Posterior cingulate gyrus (tissue), 11 donors: ENCODE results near the gene TBR1.
A peak's percentile ranks its signal among the peaks of the same experiment; 100 is the strongest.

ENCODE experiments used
- DNase-seq, 10 donors: peaks; one replicate each; pipeline versions ENCODE4 v3.0.0 to v3.0.0-alpha.2; 2020 to 2021; ENCODE audit warnings: mixed read lengths in 3 of 10
- intact Hi-C: fragments of 100-400 bp; cut with DNase I; formaldehyde crosslinking; loops from one replicate; pipeline ENCODE4 v1.15.1; 2023

TBR1 gene

DNA sequence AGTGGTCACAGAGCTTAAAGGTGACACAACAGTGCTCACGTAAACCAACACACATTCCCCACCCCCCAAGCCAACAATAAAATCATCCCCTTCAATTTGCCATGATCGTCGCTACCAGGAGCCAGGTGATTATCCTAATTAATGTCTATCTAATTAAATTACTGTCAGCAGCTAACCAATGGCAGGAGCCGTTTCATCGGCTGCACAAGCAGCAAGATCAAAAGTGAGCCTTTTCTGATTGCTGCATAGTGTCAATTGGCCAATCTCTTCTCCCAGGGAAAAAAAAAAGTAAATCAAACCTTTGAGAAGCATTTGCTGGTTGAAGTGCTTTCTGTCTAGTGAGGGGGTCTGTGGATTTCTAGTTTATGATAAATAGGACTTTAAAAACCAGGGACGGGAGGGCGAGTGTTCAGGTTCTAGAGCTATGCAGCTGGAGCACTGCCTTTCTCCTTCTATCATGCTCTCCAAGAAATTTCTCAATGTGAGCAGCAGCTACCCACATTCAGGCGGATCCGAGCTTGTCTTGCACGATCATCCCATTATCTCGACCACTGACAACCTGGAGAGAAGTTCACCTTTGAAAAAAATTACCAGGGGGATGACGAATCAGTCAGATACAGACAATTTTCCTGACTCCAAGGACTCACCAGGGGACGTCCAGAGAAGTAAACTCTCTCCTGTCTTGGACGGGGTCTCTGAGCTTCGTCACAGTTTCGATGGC is at the start of gene TBR1:
Gene TBR1 (plus strand): TSS at position 311 of the 721 bp plus-strand sequence. CDS start 114 bp downstream, at position 425.
- DNase-seq = peak in 2 of 10 donors; percentile 75 to 85
- intact Hi-C loops = loop anchor here (10.0 kb wide), 1 partner anchor 111 kb away; the partner anchor contains the start of gene PSMD14

DNA sequence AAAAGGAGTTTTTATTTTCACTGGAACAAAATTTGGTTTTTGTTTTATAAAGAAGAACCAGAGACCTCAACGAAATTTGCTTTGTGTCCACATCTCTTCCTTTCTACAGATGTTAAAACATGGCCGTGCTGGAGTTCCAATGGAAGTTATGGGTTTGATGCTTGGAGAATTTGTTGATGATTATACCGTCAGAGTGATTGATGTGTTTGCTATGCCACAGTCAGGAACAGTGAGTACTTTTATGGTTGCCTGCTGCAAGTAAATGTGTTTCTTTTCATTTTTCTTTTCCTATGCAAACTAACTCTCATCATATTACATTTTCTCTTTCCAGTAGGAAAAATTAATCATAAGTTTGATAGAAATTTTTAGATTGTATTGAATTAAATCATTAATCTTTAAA is 48.4 kb upstream of the TBR1 start:
- intact Hi-C loops = no loop called here
- DNase-seq = no peak

DNA sequence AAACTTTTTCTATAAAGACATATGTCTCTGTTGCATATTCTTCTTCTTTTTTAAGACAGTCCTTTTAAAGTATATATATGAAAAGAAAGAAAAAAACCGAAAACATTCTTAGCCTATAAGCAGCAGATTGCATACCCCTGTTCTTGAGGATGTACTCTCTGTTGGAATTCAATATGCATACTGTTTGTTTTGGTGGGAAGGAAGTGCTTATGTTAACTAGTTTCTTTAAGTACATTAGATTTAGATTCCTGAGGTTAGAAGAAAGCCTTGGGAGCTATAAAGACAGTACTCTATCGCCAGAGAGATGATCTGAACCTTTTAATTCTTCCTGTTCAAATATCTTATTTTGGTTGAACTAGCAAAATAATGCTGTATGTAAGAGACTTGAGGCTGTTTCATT is 46.8 kb upstream of the TBR1 start:
- intact Hi-C loops = no loop called here
- DNase-seq = no peak

- peak in 2 of 10 donors; percentile 16 to 72 for DNase-seq
These were observed 45.1 kb upstream of the TBR1 start for GRCh38 chr2:161370981-161371380.

GRCh38 chr2:161371869-161372268 is 44.2 kb upstream of the TBR1 start:
- intact Hi-C loops = no loop called here

More at GRCh38 chr2:161370981-161371380, 45.1 kb upstream of the TBR1 start:
- intact Hi-C loops = no loop called here

GRCh38 chr2:161373942-161374341 is 42.2 kb upstream of the TBR1 start:
- intact Hi-C loops = no loop called here

More at GRCh38 chr2:161371869-161372268, 44.2 kb upstream of the TBR1 start:
- DNase-seq = no peak

DNA sequence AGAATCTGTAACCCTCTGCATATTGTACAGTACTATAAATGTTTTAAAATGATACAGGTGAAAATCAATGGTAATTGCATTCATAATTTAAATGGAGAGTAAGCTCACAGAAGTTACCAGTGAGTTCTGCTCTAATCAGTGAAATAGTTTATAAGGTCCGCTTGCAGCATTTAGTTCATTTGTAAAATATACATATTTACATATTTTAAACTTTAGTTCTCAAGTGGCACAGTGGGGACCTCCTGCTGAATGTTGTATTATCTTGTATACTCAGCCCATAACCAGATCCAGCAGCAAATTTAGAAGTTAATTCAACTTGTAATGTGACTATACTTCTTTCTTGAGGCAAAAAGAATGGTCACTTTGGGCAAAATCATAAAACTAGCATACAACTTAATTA is 41.7 kb upstream of the TBR1 start:
- DNase-seq = no peak
- intact Hi-C loops = no loop called here

More at GRCh38 chr2:161373942-161374341, 42.2 kb upstream of the TBR1 start:
- DNase-seq = no peak

DNA sequence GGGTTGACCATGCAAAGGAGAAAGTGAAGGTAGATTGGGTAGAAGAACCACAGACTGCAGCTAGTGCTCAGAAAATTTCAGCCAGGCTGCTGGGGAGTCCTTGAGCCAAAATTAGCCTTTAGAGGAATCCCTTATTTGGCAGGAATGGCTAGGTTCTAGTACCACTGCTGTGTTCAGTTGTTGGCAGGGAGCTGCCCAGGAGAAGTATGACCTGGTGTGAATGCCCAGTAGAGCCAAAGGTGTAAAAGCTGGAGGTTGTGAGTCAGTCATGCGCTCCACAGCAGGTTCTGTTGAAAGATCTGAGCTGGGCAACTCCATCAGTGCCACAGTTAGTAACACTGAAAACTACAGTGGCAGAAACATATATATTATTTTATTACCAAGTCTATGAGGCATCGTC is 36.4 kb upstream of the TBR1 start:
- intact Hi-C loops = no loop called here
- DNase-seq = no peak

- intact Hi-C loops = no loop called here
- DNase-seq = no peak
These were observed 34.6 kb upstream of the TBR1 start for GRCh38 chr2:161381546-161381945.

GRCh38 chr2:161382747-161383146 is 33.4 kb upstream of the TBR1 start:
- intact Hi-C loops = no loop called here
- no peak for DNase-seq

- intact Hi-C loops = no loop called here
- no peak for DNase-seq
These were observed 31.2 kb upstream of the TBR1 start for GRCh38 chr2:161384864-161385263.

DNA sequence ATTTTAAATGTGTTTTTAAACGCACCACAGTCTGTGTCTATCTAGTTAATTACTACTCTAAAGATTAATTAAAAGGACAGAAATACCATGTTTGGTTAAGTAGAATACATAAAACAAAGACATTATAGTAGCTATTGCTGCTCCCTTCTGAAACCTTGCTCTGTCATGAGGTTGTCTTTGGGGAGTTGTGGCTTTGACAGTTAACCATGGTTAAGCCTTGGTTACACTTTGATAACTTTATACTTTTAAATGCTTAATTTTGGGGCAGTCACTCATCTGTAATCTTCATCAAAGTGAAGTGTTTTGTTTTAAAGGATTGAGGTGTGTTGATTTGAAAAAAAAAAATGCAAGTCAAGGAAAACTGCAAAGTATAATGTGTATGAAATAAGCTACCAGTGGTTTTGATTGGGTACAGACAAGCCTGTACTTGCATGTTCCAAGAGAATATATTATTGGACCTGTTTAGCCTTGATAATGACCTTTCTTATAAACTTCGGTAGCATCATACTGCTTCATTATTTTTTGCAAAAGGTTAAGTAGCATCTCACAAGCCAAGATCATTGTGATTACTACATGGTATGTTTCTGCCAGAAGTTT is 29.8 kb upstream of the TBR1 start:
- no peak for DNase-seq
- intact Hi-C loops = no loop called here

DNA sequence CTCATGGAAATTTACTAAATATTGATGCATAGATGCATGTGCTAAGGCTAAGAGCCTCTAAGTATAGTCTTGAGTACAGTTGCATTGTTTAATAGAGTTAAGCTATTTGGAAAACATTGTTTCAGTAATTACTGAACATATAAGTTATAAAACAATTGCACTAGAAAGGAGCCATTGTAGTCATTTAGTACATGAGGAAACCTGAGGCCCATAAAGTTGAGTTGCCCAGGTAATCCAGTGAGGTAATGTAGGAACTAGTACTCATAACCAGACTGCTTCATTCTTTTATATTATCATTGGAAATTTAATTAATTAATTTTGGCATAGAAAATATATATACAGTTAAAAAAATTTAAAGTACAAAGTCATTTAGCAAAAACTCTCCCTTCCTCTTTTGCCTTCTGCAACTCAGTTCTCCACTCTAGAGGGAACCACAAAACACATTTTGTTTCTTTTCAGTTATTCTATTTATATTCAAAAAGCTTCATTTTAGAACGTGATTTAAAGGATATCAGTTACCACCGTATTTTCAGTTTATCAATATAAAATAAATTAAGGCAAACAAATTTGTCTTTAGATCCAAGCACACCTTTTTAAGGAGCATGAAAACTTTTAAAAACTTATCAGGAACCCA is 27.8 kb upstream of the TBR1 start:
- intact Hi-C loops = no loop called here
- no peak for DNase-seq

DNA sequence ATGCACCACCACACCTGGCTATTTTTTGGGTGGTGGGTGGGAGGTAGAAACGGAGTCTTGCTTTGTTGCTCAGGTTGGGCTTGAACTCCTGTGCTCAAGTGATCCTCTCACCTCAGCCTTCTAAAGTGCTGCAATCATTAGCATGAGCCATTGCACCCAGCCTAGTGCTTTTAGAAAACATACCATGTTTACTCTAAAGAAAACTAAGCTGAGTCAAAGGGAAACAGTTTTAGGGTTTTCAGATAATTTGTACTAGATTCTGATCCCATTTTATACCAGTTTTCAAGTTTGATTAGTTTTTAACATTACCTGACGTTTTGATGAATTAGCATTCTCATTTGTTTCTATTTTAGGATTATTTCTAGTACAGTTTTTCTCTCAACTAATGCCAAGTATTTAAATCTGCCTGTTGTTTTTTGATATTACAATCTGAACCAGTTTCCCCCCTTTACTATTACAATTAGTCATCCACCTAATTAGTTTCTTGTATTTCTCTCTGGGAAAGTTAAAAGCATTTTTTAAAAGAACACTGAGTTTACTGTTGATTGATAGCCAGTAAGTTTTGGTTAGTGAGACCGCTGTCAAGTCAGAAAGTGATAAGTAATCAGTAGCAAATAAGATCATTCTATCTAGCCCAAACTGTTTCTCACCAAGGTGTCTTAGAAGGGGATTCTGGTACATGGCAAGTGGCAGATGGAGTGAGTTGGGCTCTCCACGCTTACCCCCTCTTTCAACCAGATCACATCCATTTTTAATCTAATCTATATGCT is 24.2 kb upstream of the TBR1 start:
- intact Hi-C loops = no loop called here
- no peak for DNase-seq

- DNase-seq = no peak
- intact Hi-C loops = no loop called here
These were observed 16.0 kb upstream of the TBR1 start for GRCh38 chr2:161400076-161400475.

- intact Hi-C loops = no loop called here
- DNase-seq = peak in 1 of 10 donors; percentile 66
These were observed 13.8 kb upstream of the TBR1 start for GRCh38 chr2:161402297-161402696.

DNA sequence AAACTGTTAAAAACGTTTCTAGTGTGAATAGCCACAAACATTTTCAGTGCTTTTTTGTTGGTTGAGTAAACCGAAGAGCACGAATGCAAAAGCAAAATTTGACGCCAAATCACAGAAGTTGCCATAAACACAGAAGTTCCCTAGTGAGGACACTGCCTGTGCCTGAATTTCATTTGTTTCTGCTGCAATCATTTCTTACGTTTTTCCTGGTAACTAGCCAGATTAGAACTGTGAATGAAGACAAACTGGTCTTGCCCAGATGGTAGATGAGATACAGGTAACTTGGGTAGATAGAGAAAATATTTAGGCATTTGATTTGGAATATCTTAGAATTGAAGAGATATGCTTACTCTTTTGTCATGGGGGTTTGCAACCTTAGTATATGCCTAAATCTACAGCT is 9.8 kb upstream of the TBR1 start:
- intact Hi-C loops = no loop called here
- no peak for DNase-seq

- intact Hi-C loops = no loop called here
These were observed 8.5 kb upstream of the TBR1 start for GRCh38 chr2:161407597-161407996.

GRCh38 chr2:161409308-161409907 is 6.7 kb upstream of the TBR1 start:
- DNase-seq = no peak
- intact Hi-C loops = no loop called here

More at GRCh38 chr2:161407597-161407996, 8.5 kb upstream of the TBR1 start:
- DNase-seq = no peak

- intact Hi-C loops = loop anchor here (10.0 kb wide), 1 partner anchor 108 kb away; the partner anchor contains the start of gene PSMD14
These were observed 3.8 kb upstream of the TBR1 start for GRCh38 chr2:161412346-161412745.

More at GRCh38 chr2:161412346-161412745, 3.8 kb upstream of the TBR1 start:
- no peak for DNase-seq
